Colonic mucosa (tissue), 4 donors: Measurements from ENCODE around the gene PDZK1. TPM values are rescaled to one million over a fixed set of nuclear protein-coding genes. Genes with fewer than 3 reads are reported as not detected.

Experiments used
- DNase-seq: peaks from one replicate; pipeline ENCODE4 v3.0.0-alpha.2; 2020
- H3K27ac ChIP-seq: fragments of 200-600 bp; one replicate; pipeline ENCODE4 v1.8.0; 2021
- H3K27me3 ChIP-seq: fragments of 200-600 bp; one replicate; pipeline ENCODE4 v1.8.0; 2021
- H3K36me3 ChIP-seq: fragments of 200-600 bp; one replicate; pipeline ENCODE4 v1.8.0; 2021
- H3K4me1 ChIP-seq: fragments of 200-600 bp; one replicate; pipeline ENCODE4 v1.8.0; 2021; ENCODE audit warnings: mild to moderate bottlenecking
- H3K4me3 ChIP-seq: fragments of 200-600 bp; one replicate; pipeline ENCODE4 v1.8.0; 2021
- H3K9ac ChIP-seq, 2 donors: one replicate each; pipeline ENCODE4 v1.7.0; 2013; ENCODE audit warnings: control low read depth in 2 of 2, low read depth in 2 of 2, low read length in 2 of 2
- H3K9me3 ChIP-seq: fragments of 200-600 bp; one replicate; pipeline ENCODE4 v1.8.0; 2021
- CTCF ChIP-seq: fragments of 200-600 bp; IDR thresholded peaks from one replicate; pipeline ENCODE4 v1.8.0; 2022; ENCODE audit warnings: antibody characterized with exemption, mild to moderate bottlenecking
- intact Hi-C: fragments of 100-400 bp; cut with DNase I; formaldehyde crosslinking; loops from one replicate; pipeline ENCODE4 v1.14.1; 2022
- total RNA-seq, 2 donors: library from RNA; stranded (reverse); fragmentation: NEBNext Ultra II Directional in 1 of 2; extraction: Animal tissue kit (Norgen Biotek cat#: 25700) in 1 of 2; gene quantifications; one replicate each; pipeline ENCODE4 v1.2.1, GENCODE V29; 2021
- donor health status: healthy.
- donor health status: DM: no; HTN: no; CAD: no.
- donor health status: DM: no; HTN: no; CAD: no.

Gene PDZK1
- total RNA-seq, 2 donors from 2014 or later = 0.64 to 0.98 TPM

GRCh38 chr1:145706086-145706664 is 993 bp downstream of the PDZK1 start:
- Histone ChIP-seq H3K36me3 (no peaks in the 10 kb centered on the region), H3K27ac (no peak overlapping the region), H3K9ac (no peak overlapping the region), H3K4me3 (no peak overlapping the region), H3K27me3 (no peaks in the 10 kb centered on the region), H3K9me3 (no peaks in the 10 kb centered on the region), H3K4me1 (no peaks in the 10 kb centered on the region)
- no peak for DNase-seq
- intact Hi-C loops = no loop called here
- TF ChIP-seq CTCF = no peak

GRCh38 chr1:145705622-145706021 is 1.5 kb downstream of the PDZK1 start:
- no peaks in the 10 kb centered on the region for H3K9me3 ChIP-seq
- intact Hi-C loops = no loop called here
- H3K27me3 ChIP-seq = no peaks in the 10 kb centered on the region
- H3K4me1 ChIP-seq = no peaks in the 10 kb centered on the region
- no peak overlapping the region for H3K27ac ChIP-seq
- H3K36me3 ChIP-seq = no peaks in the 10 kb centered on the region
- DNase-seq = no peak
- H3K9ac ChIP-seq = no peak overlapping the region
- no peak for TF ChIP-seq CTCF
- H3K4me3 ChIP-seq = no peak overlapping the region

- intact Hi-C loops = no loop called here
- Histone ChIP-seq H3K27ac (no peak overlapping the region), H3K4me1 (no peaks in the 10 kb centered on the region), H3K9me3 (no peaks in the 10 kb centered on the region), H3K4me3 (no peak overlapping the region), H3K36me3 (no peaks in the 10 kb centered on the region), H3K9ac (no peak overlapping the region), H3K27me3 (no peaks in the 10 kb centered on the region)
- DNase-seq = no peak
- TF ChIP-seq CTCF = no peak
Measured at GRCh38 chr1:145702826-145703225, 4.3 kb downstream of the PDZK1 start.

- no peaks in the 10 kb centered on the region for H3K9me3 ChIP-seq
- H3K36me3 ChIP-seq = no peaks in the 10 kb centered on the region
- H3K4me1 ChIP-seq = no peaks in the 10 kb centered on the region
- no peak for DNase-seq
- no peaks in the 10 kb centered on the region for H3K27me3 ChIP-seq
- H3K4me3 ChIP-seq = no peak overlapping the region
- no peak for TF ChIP-seq CTCF
- intact Hi-C loops = no loop called here
- no peak overlapping the region for H3K27ac ChIP-seq
- H3K9ac ChIP-seq = no peak overlapping the region
Measured at GRCh38 chr1:145702052-145702451, 5.1 kb downstream of the PDZK1 start.

GRCh38 chr1:145701306-145701862 is 5.8 kb downstream of the PDZK1 start:
- H3K27ac ChIP-seq = no peak overlapping the region
- no peak for DNase-seq
- TF ChIP-seq CTCF = no peak
- H3K9me3 ChIP-seq = no peaks in the 10 kb centered on the region
- no peaks in the 10 kb centered on the region for H3K27me3 ChIP-seq
- no peaks in the 10 kb centered on the region for H3K36me3 ChIP-seq
- no peak overlapping the region for H3K9ac ChIP-seq
- no peaks in the 10 kb centered on the region for H3K4me1 ChIP-seq
- intact Hi-C loops = no loop called here
- H3K4me3 ChIP-seq = no peak overlapping the region
